NCI-H2171 (cell line): ENCODE measurements around the gene ZBTB34.

ENCODE experiments used
- DNase-seq: peaks from one replicate; lab custom pipeline; 2025; lab: John Stamatoyannopoulos, UW

The ZBTB34 gene

DNA sequence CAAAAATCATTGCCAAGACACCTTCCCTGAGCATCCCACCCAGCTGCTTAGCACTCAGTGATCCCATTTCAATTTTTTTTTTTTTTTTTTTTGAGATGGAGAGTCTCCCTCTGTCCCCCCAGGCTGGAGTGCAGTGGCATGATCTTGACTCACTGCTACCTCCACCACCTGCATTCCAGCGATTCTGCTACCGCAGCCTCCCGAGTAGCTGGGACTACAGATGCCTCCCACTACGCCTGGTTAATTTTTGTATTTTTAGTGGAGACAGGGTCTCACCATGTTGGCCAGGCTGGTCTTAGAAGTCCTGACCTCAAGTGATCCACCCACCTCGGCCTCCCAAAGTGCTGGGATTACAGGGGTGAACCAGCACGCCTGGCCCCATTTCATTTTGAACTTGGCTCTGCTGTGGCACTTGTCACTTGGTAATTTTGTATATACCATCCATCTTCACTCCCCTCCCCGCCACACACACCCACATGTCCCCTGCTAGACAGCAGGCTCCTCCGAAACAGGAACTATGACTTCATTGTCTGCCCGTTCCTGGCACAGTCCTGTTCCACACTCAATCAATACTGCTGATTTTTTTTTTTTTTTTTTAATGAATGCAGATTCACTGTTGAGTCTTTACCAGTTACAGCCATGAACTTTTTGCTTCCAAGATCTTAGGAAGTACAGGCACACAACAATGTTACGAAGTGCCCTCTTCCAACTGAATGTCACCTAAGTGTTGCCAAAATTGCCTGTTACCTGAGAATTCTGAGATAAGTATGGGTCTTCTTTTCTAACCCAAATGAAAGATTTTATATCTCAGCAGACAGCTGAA, 17.3 kb upstream of the ZBTB34 start:
- no peak for DNase-seq

DNA sequence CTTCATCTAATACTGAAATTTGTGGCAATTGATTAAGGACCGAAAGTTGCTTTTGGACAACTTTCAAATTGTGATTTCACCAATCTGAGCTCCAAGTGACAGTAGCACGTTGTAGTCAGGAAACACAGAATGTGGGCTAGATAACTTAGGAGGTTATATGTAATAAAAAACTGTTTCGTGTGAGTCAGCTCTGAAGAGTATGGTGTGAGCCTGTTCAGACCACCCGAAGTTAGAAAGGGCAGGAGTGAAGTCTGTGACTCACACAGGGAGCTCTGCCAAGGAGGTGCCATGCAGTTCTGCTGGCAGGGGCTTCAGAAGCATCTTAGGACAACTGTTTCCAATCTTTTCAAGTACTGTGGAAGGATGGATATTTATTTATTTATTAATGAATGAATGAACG, 16.4 kb upstream of the ZBTB34 start:
- no peak for DNase-seq

DNA sequence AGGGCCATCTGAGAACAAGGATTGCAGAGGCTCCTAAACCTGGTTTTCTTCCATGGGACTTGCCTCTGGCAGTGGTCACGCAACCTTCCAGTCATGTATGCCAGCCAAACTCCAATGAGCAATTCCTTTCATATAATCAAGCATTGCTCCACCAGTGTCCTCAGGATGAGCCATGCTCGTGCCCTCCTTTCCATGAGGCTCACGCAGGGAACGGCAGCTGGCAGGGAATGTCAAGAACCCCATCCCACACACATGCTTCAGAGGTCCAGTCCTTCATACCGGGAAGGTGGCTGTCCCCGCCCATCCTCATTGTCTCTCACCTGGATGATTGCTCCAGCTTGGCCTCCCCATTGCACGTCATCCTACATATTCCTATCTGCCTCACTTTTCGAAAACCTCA, 13.4 kb upstream of the ZBTB34 start:
- DNase-seq: no peak

DNA sequence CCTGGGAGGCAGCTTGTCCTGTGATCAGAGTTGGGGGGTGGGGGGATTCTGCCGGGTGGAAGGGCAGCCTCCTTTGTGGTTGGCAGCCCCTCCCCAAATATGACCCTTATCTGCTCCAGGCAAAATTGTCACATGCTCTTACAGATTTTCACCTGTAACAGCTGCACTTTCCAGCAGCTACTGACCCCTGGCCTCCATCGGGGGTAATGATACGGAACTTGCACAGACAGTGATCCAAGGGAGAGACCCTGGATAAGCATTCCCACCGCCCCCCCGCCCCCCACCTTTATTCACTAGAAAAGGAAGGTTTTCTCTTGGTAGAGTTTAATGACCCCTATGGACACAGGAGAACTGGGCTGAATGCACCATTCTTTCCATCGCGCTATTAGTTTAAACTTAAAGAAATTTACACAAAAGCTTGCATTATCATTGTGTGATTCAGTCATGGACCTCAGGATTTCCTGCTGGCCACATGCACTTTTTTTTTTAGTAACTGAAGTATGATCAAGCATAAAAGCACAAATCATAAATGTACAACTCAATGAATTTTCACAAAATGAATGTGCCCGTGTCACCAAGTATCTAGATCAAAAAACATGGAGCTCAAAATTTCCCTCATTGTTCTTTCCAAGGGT, 10.7 kb upstream of the ZBTB34 start:
- no peak for DNase-seq

DNA sequence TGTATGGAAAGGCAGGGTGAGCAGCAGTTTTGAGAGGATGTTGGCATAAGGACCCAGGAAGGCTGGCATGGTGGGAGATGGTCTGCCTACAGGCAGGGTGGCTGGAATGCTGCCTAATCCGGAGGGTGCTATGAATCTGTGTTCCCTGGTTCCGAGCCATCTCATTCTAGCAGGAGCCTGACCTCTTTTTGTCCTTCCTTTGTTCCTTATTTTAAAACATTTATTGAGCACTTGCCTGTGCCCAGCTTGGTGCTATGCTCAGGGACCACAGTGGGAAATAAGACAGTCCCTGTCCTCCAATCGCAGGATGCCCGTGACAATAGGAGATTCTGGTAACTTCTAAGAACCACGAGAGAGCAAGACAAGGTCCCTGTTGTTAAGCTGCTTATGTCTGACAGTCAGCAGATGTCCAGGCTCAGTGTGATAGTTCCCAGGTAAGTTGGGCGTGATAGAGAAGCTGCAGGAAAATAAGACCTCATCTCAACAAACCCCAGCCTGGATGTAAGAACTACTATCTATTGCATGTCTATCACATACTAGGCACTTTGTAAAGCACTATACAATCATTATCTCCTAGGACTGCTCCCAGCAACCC, 9.1 kb upstream of the ZBTB34 start:
- no peak for DNase-seq

DNA sequence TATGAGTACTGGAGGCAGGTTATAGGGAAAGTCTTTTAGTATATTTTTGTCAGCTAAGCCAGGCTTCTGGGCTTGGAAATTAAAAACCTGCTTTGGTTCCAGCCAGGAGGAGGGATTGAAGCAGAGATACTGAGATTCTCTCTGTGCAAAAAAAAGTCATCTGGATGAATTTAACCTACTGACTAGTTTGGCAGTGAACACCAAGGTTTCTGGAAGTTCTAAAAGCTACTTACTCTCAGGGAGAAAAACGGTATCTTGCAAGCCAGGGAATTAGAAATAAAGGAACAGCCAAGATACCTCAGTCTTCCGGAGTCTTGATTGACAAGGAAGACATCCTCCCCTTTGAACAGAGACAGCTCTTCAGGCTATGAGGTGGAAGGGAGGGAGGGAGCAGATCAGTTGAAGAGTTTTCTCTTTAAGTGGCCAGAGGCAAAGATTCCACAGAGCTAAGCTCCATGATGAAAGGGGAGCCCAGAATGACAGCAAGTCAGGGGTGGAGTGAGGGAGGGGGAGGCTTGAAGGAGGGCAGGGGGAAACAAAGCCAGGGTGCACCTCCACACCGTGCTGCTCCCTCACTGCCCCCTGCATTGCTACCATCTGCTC, 8.3 kb upstream of the ZBTB34 start:
- DNase-seq: no peak

DNA sequence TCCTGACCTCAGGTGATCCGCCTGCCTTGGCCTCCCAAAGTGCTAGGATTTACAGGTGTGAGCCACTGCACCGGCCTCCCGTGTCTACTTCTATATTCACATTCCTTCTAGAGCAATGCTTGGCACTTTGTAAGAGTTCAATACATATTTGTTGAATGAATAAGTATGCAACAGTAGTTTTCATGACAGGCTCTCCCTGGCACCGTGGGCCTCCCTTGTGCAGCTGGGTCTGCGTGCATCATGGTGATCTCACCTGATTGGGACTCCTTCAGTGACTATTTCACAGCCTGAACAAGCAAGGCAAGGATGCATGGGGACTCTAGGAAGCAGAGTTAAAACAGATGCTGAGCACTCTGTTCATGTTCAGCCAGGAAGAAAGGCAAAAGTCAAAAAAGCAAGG, 6.8 kb upstream of the ZBTB34 start:
- no peak for DNase-seq

DNA sequence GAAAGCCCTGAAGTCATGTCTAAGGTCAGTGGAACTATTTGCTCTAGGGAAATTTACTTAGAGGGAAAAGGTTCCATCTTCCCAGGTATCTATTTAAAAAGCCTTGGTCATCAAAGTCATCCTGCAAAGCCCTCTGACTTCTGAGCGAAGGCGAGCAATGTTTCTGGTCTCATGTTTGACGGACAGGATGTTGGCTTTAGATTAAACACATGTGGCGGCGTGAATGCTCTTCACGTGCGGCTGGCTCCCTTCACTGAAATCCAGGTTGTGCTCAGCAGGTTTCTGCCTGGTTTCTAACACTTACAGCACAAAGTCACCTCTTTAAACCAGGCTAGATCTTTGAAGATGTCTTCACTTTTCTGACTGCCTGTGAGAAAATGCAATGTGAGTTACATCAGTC, 5.7 kb upstream of the ZBTB34 start:
- no peak for DNase-seq

DNA sequence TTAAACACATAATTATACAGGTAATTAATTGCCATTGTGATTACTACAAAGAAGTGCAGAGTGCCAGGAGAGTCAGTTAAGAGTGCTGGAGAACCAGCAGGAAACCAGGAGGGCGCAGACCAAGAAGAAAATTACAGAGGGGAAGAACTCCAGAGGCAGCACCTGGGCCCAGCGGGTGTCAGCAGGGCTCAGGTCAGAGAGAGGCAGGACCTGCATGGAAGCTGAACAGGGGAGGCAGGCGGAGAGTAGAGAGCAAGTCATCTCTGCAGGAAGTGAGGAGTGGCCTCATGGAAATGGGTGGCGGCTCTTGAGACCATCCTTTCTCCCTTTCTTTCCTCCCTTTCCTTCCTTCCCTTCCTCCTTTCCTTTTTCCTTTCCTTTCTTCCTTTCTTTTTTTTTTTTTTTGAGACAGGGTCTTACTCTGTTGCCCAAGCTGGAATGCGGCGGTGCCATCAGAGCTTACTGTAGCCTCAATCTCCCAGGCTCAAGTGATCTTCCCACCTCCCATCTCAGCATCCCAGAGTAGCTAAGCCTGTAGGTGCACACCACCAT, 4.0 kb upstream of the ZBTB34 start:
- DNase-seq: no peak

DNA sequence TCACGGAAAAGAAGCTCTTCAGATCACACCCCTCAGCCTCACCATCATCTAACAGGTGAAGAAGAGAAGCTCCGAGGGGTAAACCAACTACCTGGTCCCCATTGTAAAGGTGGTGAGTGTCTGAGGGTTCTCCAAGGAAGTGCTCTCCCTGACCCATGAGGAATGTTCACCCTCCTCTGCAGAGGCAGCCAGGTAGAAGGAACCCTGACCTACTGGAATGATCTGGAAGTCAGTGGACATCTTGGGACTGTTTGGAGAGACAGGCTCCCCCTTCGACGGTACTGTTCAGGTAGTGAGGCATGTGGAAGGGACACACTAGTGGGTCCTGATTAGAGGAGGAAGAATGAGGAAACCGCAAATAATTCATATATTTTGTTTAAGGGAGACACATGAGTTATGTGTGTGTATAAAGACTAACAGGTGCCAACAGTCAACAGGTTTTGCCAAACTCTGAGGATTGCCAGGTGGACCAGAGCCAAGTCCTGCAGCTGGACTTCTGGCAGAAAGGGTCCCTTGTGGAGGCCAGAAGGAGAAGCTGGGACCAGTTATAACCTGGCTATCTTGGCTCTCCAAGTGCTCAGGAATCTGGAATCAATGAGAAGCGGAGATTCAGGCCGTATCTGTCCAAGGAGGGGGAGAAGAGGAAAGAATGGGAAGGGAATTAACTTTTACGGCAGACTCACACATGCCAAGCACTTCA, 3.0 kb upstream of the ZBTB34 start:
- DNase-seq: no peak

DNA sequence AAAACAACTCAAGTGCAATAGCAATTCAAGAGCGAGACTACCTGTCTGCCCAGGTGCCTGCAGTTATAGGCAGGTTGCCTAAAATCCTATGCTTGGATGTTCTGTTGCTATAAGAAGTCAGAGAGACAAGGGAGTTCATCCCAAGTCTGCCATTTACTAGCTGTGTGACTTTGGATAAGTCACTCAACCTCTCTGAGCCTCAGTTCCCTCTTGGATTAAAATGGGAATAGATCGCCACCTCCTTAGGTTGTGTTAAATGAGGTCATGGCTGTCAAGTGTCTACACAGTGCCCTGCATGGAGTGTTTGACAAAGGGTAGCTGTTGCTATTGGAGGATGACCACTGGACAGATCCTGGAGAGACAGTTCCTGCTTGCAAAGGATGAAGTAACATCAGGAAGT, 1.3 kb upstream of the ZBTB34 start:
- no peak for DNase-seq

DNA sequence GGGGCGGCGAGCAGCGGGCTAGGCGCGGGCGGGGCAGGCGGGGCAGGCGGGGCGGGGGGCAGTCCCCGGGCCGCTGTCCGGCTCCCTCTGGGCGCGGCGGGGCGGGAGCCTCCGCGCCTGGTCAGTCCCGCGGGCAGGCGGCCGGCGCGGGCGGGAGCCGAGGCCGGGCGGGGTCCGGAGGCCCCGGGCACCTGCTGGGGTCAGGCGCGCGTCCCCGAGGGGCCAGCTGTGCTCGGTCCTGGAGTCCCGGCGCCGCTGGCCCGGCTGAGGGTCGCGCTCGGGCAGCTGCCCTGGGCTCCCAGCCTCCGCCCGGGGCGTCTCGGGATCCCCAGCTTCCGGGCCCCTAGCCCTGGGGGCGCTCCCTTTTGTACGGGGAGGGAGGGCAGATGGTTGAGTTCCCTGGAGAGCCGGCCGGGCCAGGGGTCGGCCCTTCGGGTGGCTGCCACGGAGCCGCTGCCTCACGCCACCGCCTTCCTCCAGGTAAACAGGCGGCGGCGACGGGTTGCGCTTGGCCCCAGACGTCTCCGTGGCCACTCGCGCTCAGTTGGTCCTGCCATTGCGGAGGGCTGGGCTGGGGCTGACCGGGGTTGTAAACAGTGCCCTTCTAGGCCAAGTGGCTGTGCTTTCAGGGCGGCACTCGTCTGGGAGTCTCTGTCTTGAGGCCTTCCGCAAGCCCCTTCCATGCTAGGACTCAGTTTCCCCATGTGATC, 473 bp downstream of the ZBTB34 start:
- no peak for DNase-seq

DNA sequence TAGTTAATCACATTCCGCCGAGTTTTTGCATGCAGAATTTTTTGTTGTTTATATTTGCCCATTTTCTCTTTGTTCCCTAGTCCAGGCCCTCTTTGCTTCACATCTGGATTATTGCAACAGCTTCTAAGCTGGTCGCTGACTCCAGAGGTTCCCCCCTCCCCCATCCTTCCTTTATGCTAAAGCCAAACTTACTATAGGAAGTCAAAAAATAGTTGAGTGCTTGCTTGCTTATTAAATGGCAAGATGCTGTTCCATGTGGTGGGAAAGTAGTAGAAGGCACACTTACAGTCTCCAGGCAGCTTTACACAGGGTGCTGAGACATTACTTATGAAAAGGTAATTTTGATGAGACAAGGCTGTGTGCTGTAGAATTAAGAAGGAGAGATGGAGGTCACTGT, 1.3 kb downstream of the ZBTB34 start:
- DNase-seq: no peak

DNA sequence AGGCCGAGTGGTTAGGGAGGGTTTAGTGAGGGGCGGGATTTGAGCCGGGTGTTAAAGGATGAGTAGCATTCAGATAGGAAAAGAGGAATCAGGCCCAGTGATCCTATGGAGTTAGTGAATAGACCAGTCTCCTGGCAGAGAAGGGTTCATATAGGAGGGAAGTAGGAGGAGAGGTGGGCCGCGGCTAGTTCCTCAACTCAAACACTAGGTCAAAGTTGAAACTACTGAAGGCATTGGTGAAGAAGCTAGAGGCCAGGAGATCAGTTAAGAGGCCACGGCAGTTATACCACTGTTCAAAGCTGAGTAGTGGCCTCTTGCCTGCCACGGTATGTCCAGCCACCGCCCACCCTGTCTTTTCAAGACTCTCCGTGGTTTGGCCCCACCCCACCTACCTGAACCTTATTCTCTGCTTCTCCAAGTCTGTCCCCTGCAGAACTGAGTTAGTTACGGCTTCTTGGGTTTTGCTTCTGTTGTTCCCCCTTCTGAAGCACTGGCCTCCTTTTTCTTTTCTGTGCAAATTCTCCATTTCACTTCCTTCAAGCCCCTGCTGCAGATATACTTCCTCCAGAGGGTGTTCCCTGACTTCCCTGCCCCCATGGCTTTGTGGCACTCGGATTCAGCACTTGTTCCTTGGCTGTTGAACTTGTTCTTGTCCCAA, 1.8 kb downstream of the ZBTB34 start:
- no peak for DNase-seq

DNA sequence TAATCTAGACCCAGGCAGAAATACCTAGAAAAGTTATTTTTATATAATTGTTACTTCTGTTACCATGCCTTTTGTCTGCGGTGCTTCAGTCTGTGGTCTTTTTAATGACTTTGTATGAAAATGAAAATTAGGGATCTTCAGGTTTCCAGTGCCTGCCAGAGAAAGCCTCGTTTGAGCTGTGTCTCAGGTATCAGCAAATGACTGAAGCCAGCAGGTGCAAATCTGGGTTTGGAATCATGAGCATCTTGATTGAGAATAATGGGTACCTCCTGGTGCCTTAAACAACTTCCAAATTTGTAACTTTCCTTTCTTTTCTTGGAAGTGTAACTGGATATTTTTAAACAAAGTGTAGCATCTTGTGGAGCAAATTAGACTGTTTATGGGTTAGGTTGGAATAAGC, 4.3 kb downstream of the ZBTB34 start:
- DNase-seq: no peak

DNA sequence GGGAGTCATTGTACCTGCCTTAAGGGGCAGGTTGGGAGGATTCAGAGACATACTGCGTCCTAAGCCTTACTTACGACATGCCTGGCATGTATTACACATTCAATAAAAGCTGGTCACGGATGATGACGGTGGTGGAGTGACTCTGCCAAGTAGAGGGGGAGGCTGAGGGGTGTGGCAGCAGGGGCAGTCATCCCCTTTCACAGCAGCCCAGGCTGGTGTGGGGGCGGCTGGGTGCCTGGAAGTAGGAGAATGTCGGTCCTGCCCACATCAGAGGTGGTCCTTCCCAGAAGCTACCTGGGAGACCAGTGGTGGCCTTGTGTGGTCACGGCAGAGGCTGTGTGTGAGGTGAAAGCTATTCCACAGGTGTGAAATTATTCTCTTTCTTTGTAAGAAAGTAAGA, 8.9 kb downstream of the ZBTB34 start:
- no peak for DNase-seq

DNA sequence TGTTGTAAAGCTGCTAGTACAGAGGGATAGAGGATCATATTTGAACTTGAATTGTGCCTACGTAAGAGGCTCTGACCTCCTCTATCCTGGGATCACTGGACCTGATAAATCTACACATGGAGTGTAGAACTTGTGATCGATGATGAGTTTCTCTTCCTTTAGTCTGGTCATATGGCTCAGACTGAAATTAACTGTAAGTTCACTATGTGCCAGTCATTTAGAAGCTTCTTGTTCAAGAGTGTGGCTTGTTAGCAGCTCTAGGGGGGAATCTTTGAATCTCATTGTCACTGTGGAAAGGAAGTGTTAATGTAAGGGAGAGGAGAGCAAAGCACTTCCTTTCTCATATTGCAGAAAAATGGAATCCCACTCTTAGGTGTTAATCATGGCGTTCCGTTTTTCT, 12.1 kb downstream of the ZBTB34 start:
- no peak for DNase-seq

DNA sequence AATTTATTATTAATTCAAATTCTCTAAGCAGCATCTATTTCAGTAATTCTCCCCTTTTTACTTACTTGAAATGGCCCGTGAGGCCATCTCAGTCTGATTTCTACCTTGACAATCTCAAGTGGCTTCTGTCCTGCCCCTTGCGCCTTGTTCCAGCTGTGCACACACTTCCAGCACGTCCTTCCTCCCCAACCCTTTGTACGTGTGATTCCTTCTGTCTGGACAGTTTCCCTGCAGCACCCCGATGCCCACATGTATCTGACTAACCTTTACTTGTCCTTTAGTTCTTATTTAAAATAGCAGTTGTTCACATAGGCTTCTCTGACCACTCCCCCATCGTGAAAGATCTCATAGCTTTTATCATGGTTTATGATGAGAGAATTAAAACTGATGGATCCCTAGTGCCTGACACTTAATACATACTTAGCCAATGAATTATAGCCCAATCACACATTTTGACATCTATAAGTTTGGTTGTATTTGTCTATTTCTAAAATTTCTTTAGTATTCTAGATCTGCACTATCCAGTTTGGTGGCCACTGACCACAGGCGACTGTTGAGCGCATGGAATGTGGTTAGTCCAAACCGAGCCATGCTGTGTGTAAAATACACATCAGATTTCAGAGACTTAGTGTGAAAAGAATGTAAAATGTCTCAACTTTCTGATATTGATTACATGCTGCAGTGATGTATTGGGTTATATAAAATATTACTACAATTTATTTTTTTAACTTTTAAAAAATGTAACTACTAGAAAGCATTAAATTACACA, 14.3 kb downstream of the ZBTB34 start:
- DNase-seq: no peak

DNA sequence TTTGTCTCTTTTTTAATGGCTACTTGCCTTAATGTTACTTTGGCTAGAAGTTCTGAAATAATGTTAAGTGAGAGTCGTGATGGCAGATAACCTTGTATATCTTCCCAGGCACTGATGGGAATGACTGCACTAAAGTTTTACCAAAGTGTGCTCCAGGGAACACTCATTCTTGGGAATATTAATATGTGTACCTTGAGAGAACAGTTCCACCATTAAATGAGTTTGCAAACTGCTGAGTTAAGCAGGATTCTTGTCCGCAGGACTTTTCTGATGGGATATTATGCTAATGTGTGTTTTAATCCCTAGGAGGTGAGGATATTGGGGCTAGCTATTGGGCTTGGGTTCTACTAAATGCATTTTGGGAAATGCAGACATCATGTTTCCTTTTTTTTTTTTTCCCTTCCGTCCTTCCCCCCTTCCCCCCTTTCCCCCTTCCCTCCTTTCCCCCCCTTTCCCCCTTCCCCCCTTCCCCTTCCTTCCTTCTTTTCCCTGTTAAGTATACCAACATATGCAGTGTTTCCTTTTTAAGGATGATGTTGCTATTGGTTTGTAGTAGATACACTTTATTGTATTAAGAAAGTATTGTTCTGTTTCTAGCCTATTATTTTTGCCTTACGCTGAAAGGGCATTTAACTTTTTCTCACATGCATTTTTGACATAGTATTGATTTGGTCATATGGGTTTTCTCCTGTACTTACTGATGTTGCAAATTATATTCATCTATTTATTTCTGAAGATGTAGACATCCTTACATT, 15.5 kb downstream of the ZBTB34 start:
- DNase-seq: no peak
